ENCODE results near the gene BTBD3. TPM values are rescaled to one million over a fixed set of nuclear protein-coding genes. Genes with fewer than 3 reads are reported as not detected.

BTBD3 gene
- total RNA-seq, 2 donors from 2014 or later, result 4.4 to 4.7 TPM

DNA sequence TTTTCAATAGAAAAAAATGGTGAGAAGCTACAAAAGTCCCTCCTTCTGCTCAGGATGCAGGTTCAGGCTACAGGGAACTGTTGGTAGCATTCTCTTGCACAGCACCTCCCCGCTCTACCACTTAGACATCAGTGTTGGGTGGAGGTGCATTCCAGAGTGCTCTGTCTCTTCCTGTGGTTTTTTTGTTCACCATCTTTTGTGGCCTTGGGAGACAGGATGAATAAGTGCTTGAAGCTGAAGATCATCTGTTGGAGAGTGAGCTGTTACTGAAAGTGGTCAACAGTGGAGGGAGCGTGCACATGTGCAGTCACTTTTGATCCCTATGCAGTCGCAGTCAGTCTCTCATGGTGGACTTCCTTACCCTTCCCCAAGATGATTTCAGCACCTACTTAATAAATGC, 16.6 kb upstream of the BTBD3 start:
- Mint-ChIP-seq H3K36me3 (no peaks in the 10 kb centered on the region), H3K4me1 (ENCODE audit: low read depth in 2 of 2) (no peaks in the 10 kb centered on the region), H3K27ac (no peak overlapping the region), H3K27me3 (no peaks in the 10 kb centered on the region), H3K4me3 (no peak overlapping the region), H3K9me3 (no peaks in the 10 kb centered on the region)
- ATAC-seq, result no peak
- no peak for DNase-seq (ENCODE audit: low spot score)

DNA sequence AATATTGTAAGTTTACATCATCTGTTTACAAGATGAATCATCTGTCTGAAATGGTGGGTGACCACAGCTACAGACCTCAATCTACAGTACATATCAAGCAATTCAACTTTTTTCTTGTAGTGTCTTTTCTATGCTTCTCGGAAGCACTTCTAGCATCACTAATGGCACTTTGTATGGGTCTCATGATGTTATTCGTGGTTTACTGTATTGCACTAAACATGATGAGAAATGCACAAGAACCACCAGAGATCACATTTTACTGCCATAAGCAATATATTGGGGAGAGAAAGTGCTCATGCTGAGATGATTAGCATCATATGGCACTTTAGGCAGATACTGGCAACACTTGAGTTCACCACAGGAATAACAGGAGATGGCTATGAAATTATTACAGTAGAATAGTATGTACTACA, 15.4 kb upstream of the BTBD3 start:
- Mint-ChIP-seq H3K27me3 (no peaks in the 10 kb centered on the region), H3K9me3 (peaks cover under 1% of the 10 kb centered on the region), H3K27ac (no peak overlapping the region), H3K4me1 (ENCODE audit: low read depth in 2 of 2) (peaks cover 0 to under 1% of the 10 kb centered on the region in 2 donors), H3K4me3 (no peak overlapping the region), H3K36me3 (peaks cover 1% of the 10 kb centered on the region)
- ATAC-seq (no peak), DNase-seq (ENCODE audit: low spot score) (no peak)

DNA sequence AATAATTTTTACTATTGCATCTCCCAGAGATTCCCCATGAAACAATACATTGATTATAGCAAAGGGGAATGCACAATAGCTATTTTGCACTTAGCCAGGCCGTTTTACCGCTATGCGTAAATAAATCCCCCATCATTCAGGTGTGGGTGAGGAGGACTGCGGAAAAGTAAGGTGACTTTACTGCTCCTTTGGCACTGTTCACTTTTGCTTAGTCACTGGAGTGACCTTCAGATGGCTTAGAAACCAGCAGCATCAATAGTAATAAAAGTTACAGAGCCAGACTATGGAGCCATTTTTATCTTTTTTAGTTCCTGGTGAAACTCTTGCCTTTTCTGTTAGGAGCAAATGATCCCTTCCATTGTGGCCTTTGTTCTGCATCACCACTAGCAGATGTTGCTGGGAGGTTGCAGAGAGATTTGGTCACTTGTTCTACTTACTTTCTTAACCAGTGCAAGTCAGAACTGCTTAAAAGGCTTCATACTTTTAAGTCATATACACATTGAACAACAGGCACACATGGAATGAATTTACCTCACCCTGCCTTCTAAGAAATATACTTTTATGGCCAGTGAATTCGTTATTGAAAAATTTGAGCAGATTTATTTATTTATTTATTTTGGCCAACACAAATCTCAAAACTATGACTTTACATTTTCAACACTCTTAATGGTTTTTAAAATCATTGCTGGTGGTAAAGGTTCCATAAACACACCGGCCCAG, 12.1 kb upstream of the BTBD3 start:
- no peak for DNase-seq (ENCODE audit: low spot score)
- Mint-ChIP-seq H3K27ac (no peak overlapping the region), H3K4me1 (ENCODE audit: low read depth in 2 of 2) (peaks cover 0 to 5% of the 10 kb centered on the region in 2 donors), H3K9me3 (peaks cover 3% of the 10 kb centered on the region), H3K27me3 (no peaks in the 10 kb centered on the region), H3K4me3 (no peak overlapping the region), H3K36me3 (peaks cover 4% of the 10 kb centered on the region)
- ATAC-seq, result no peak

DNA sequence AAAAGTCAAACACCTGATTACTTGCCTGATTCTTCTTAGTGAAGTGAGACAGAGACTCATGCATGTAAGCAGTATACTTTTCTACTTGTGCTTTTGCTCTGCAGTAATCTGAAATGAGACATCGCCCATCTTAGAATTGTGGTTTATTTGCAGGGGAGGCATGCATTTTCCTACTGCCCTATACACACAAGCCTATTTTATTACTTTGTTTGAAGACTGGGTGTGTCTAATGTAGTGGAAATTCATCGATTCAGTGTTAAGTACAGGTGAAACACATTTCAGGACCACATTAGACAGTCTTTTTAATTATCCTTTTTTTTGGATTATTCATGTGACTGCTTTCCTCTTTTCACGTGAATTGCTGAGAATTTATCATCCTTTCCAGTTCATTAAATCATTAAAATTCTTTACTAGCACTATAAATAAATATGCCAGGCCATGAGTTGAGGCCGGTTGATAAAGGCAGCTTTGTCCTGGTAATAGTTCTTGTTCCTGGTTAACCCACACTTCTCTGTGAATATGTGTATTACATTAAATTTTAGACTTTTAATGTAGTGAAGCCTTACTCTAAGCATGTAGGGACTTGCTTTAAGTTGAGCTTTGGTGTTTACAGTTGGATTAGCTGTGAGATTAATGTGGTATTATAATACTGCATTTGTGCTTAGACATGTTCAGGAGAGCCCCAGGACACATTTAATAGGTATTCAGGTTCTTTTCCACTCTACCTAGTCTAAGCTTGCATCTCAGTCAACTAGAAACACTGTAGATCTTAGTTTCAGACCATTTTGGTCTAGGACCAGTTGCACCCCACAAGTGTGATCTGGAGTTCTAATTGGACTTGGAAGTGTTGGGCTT, 10.8 kb upstream of the BTBD3 start:
- Mint-ChIP-seq H3K27ac (no peak overlapping the region), H3K27me3 (no peaks in the 10 kb centered on the region), H3K9me3 (peaks cover 3% of the 10 kb centered on the region), H3K36me3 (peaks cover 4% of the 10 kb centered on the region), H3K4me1 (ENCODE audit: low read depth in 2 of 2) (peaks cover 0 to 5% of the 10 kb centered on the region in 2 donors), H3K4me3 (no peak overlapping the region)
- DNase-seq (ENCODE audit: low spot score) (no peak), ATAC-seq (no peak)

DNA sequence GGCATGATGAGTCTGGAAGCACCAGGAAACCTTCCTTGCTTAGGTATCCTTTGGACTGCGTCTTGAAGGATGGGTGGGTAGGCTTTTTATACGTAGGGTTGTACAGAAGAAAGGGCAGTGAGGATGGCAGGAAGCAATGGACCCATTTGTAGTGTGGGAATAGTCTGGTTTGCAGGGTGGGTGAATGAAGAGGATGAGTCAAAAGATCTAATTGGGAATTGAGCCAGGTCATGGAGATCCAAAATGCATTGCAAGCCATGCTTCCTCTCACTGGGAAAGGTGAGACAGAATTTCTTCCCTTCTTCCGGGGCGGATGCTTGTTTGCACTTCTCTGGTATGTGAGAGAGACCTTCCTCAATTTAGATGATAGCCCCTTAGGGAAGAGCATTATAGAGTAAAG, 10.1 kb upstream of the BTBD3 start:
- H3K9me3 Mint-ChIP-seq, result peaks cover 3% of the 10 kb centered on the region
- DNase-seq (ENCODE audit: low spot score) (no peak), ATAC-seq (no peak)
- no peak overlapping the region for H3K4me3 Mint-ChIP-seq
- H3K27me3 Mint-ChIP-seq, result no peaks in the 10 kb centered on the region
- no peak overlapping the region for H3K27ac Mint-ChIP-seq
- peaks cover 0 to 5% of the 10 kb centered on the region in 2 donors for H3K4me1 Mint-ChIP-seq (ENCODE audit: low read depth in 2 of 2)
- peaks cover 4% of the 10 kb centered on the region for H3K36me3 Mint-ChIP-seq

DNA sequence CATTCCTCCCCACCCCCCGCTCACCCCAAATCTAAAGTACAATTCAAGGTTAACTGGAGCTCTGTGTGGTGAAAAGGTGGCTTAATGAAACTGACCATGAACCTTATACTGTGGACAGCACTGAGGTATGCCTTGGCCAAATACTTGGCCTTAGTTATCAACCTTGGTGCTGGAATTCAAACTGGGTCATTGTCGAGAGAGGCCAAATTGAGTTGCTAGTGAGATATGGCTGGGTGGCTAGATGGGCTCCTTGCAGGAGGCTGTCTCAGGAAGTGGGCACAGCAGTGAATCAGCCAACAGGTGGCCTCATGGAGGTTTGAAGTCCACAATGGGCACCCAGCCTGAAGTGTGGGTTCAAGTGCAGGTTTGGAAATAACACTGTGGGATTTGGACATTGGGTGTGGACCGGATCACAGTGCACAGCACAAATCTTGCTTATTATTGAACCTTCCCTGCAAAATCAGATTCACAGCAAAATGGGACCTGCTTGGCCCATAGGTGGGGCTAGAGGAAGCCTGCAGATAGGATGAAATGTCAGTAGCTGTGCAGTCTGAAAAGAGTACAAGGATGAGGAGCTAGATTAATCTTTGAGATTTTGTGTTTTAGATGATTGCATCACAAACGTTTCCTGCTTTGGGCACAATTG, 5.6 kb upstream of the BTBD3 start:
- H3K4me1 Mint-ChIP-seq (ENCODE audit: low read depth in 2 of 2), result peaks cover 0 to 5% of the 10 kb centered on the region in 2 donors
- H3K4me3 Mint-ChIP-seq, result no peak overlapping the region
- H3K36me3 Mint-ChIP-seq, result peaks cover 4% of the 10 kb centered on the region
- ATAC-seq (no peak), DNase-seq (ENCODE audit: low spot score) (no peak)
- H3K27me3 Mint-ChIP-seq, result no peaks in the 10 kb centered on the region
- peaks cover 3% of the 10 kb centered on the region for H3K9me3 Mint-ChIP-seq
- H3K27ac Mint-ChIP-seq, result no peak overlapping the region

DNA sequence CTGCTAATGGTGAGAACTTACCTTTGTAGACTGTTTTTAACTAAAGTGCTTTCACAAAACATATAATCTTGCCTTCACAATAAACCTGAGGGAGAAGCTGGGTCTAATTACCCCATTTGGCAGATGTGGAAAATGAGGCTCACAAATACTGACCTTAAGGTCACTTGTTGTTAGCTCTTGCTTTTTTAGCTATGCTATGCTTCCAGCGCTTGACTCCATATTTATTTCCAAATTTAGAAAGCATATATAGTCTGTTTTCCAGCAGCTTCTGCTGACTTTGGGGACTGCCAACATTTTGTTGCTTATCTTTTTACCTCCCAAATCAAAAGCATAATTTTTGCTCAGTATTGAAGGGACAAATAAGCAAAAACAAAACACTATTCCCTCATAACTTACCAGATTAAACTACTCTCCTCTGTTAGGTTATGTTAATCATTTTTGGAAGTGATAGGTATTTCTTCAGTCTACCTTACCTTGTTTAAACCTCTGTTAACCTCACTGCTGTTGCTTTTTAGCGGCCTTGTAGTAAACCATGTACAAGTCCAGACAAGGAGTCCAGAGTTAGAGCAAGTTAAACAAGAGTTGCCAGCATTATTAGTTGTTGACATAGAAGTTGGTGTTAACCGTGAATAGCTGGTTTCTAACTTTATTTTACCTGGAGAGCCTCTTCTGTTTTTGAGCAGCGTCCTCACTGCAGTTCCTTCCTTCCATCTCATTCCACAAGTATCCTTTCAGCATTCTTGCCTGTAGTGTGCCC, 4.9 kb upstream of the BTBD3 start:
- Mint-ChIP-seq H3K4me1 (ENCODE audit: low read depth in 2 of 2) (peaks cover 0 to 3% of the 10 kb centered on the region in 2 donors), H3K9me3 (no peaks in the 10 kb centered on the region), H3K27ac (no peak overlapping the region), H3K27me3 (no peaks in the 10 kb centered on the region), H3K4me3 (no peak overlapping the region), H3K36me3 (no peaks in the 10 kb centered on the region)
- ATAC-seq (no peak), DNase-seq (ENCODE audit: low spot score) (no peak)

DNA sequence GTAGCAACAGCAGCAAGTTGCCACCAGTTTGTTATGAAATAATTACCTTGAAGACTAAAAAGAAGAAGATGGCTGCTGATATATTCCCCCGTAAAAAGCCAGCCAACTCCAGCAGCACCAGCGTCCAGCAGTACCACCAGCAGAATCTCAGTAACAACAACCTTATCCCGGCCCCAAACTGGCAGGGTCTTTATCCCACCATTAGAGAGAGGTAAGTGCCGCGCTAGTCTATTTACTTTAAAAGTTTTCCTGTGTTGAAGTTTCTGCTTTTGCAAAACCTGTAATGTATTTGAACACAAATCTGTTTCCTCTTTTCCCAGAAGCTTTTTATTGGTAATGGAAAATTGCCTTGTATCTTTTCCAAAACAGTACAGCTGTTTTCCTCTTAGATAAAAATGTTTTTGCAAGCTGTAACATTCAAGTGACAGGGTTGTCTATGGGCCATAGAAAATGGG, 725 bp downstream of the BTBD3 start:
- peaks cover 0 to 10% of the 10 kb centered on the region in 2 donors for H3K4me1 Mint-ChIP-seq (ENCODE audit: low read depth in 2 of 2)
- no peaks in the 10 kb centered on the region for H3K36me3 Mint-ChIP-seq
- no peak overlapping the region for H3K4me3 Mint-ChIP-seq
- no peak overlapping the region for H3K27ac Mint-ChIP-seq
- H3K9me3 Mint-ChIP-seq, result no peaks in the 10 kb centered on the region
- no peak for DNase-seq (ENCODE audit: low spot score)
- no peak for ATAC-seq
- no peaks in the 10 kb centered on the region for H3K27me3 Mint-ChIP-seq

DNA sequence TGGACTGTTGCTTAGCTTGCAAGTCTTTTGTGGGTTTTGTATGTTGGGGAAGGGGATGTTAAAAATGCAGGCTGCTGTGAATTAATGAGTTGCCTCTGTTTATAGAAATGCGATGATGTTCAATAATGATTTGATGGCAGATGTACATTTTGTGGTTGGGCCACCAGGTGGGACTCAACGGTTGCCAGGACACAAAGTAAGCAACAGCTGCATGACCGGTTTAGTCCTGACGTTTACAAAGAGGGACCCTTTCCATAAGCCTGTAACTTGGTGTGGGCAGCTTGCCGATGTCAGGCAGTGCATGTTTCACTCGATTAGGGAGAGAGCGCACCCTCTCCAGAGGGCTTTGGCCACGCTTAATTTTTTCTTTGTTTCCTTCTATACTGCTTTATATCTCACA, 1.3 kb downstream of the BTBD3 start:
- H3K36me3 Mint-ChIP-seq, result no peaks in the 10 kb centered on the region
- H3K9me3 Mint-ChIP-seq, result no peaks in the 10 kb centered on the region
- no peak for DNase-seq (ENCODE audit: low spot score)
- ATAC-seq, result no peak
- no peak overlapping the region for H3K27ac Mint-ChIP-seq
- peaks cover 0 to 10% of the 10 kb centered on the region in 2 donors for H3K4me1 Mint-ChIP-seq (ENCODE audit: low read depth in 2 of 2)
- no peak overlapping the region for H3K4me3 Mint-ChIP-seq
- H3K27me3 Mint-ChIP-seq, result no peaks in the 10 kb centered on the region

DNA sequence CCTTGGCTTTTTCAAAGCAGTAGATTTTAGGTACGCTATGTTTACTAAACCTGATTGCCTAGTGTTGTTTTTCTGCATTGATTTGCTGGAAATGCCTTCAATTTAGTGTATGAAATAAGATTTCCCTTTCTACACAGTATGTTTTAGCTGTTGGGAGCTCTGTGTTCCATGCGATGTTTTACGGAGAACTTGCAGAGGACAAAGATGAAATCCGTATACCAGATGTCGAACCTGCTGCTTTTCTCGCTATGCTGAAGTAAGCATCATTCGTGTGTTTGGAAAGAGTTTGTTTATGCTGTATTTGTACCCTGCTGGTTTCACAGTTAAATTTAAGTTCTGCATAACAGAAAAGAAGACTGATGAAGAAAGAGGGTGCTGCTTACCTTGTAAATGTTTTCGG, 1.9 kb downstream of the BTBD3 start:
- no peak for ATAC-seq
- no peak overlapping the region for H3K27ac Mint-ChIP-seq
- H3K27me3 Mint-ChIP-seq, result no peaks in the 10 kb centered on the region
- H3K4me1 Mint-ChIP-seq (ENCODE audit: low read depth in 2 of 2), result peaks cover 0 to 10% of the 10 kb centered on the region in 2 donors
- no peaks in the 10 kb centered on the region for H3K9me3 Mint-ChIP-seq
- DNase-seq (ENCODE audit: low spot score), result no peak
- H3K36me3 Mint-ChIP-seq, result no peaks in the 10 kb centered on the region
- no peak overlapping the region for H3K4me3 Mint-ChIP-seq

DNA sequence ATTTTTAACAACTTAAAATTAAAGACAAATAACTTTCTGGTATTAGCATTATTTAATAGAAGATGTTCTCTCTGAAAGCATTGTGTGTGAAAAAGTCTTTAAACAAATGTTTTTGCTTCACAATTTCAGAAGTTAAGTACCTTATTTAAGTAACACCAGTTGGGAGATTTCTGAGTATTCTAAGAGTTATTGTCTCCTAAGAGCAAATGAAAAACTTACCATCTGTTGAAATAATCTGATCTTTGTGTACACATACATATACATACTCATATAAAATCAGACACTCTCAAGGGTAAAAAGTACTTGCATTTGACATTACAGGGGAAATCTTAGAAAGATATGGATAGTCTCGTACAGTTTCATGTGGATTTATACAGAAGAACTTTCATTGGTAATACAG, 2.4 kb downstream of the BTBD3 start:
- DNase-seq (ENCODE audit: low spot score) (no peak), ATAC-seq (no peak)
- no peaks in the 10 kb centered on the region for H3K27me3 Mint-ChIP-seq
- no peaks in the 10 kb centered on the region for H3K36me3 Mint-ChIP-seq
- no peak overlapping the region for H3K4me3 Mint-ChIP-seq
- no peak overlapping the region for H3K27ac Mint-ChIP-seq
- no peaks in the 10 kb centered on the region for H3K9me3 Mint-ChIP-seq
- peaks cover 0 to 10% of the 10 kb centered on the region in 2 donors for H3K4me1 Mint-ChIP-seq (ENCODE audit: low read depth in 2 of 2)

DNA sequence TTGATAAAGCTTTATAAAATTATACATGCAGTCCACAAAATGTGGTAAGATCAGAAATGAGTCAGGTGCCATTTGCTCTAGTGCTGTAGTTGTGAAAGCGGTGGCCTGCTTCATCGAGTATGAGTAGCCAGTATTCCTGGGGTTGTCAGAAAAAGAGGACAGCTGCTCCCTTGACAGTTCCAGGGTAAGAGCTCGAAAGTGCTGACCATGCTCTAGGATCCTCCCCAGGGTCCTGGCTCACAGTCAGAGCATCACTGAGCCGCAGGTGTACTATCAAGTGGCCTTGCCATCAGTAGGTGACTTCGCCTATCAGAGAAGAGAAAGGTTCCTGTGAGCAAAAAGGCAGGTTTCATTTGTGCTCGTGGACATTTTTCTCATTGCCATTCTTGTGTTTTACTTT, 3.6 kb downstream of the BTBD3 start:
- H3K9me3 Mint-ChIP-seq, result no peaks in the 10 kb centered on the region
- no peaks in the 10 kb centered on the region for H3K27me3 Mint-ChIP-seq

DNA sequence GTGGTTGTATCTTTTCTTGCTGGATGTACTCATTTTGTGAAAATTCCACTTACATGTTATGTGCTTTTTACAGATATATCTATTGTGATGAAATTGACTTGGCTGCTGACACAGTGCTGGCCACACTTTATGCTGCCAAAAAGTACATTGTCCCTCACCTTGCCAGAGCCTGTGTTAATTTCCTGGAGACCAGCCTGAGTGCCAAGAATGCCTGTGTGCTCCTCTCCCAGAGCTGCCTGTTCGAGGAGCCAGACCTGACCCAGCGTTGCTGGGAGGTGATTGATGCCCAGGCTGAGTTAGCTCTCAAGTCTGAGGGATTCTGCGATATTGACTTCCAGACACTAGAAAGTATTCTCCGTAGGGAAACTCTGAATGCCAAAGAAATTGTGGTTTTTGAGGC, 4.9 kb downstream of the BTBD3 start:
- no peak for ATAC-seq
- H3K36me3 Mint-ChIP-seq, result no peaks in the 10 kb centered on the region
- no peaks in the 10 kb centered on the region for H3K9me3 Mint-ChIP-seq
- H3K4me3 Mint-ChIP-seq, result no peak overlapping the region
- H3K4me1 Mint-ChIP-seq (ENCODE audit: low read depth in 2 of 2), result peaks cover 0 to 9% of the 10 kb centered on the region in 2 donors
- DNase-seq (ENCODE audit: low spot score), result no peak
- no peak overlapping the region for H3K27ac Mint-ChIP-seq
- no peaks in the 10 kb centered on the region for H3K27me3 Mint-ChIP-seq

More for the DNA sequence above, 3.6 kb downstream of the BTBD3 start:
- H3K4me3 Mint-ChIP-seq, result no peak overlapping the region
- no peaks in the 10 kb centered on the region for H3K36me3 Mint-ChIP-seq
- H3K27ac Mint-ChIP-seq, result no peak overlapping the region
- DNase-seq (ENCODE audit: low spot score) (no peak), ATAC-seq (no peak)
- H3K4me1 Mint-ChIP-seq (ENCODE audit: low read depth in 2 of 2), result peaks cover 0 to 10% of the 10 kb centered on the region in 2 donors

Measured in natural killer cell treated with Interleukin-12 subunit alpha and Interleukin-12 subunit beta and Interleukin-15 and Interleukin-18, amount 100 ng/mL, for 72 hours (primary cell).